SK-N-SH (cell line): ENCODE results near the gene VDAC1.

Experiments used
- CTCF ChIP-seq: fragments of 200-600 bp; sonication (generic); IDR thresholded peaks from 2 replicates; pipeline ENCODE4 v1.6.1; 2017; ENCODE audit warnings: antibody characterized with exemption, mild to moderate bottlenecking, moderate library complexity
- EP300 ChIP-seq, 2 experiments: IDR thresholded peaks; 2 replicates each; pipeline versions ENCODE4 v1.4.0 to v1.6.1; 2012; ENCODE audit warnings: borderline replicate concordance in 1 of 2, low read depth in 1 of 2, low read length in 1 of 2
- POLR2AphosphoS5 ChIP-seq: IDR thresholded peaks from 2 replicates; pipeline ENCODE4 v1.6.1; 2012; ENCODE audit warnings: low read depth, low read length

- no peak for TF ChIP-seq CTCF
- no peak for TF ChIP-seq EP300 (IDR thresholded peaks at IDR 0.05; ENCODE audit: borderline replicate concordance in 1 of 2, low read depth in 1 of 2, low read length in 1 of 2)
- no peak for TF ChIP-seq POLR2AphosphoS5
These were observed 61.3 kb downstream of the VDAC1 start for GRCh38 chr5:133943475-133943817.
